ENCODE measurements around the gene NUTF2.

- TF ChIP-seq PBX3 (CRISPR knock-in tag; IDR thresholded peaks at IDR 0.05) (no peak), FEZF1 (tag by site-specific recombination; IDR thresholded peaks at IDR 0.05) (no peak), ZBTB1 (tag by site-specific recombination; IDR thresholded peaks at IDR 0.05) (no peak), ZIC2 (tag by site-specific recombination; IDR thresholded peaks at IDR 0.05) (no peak), ZNF202 (tag by site-specific recombination; IDR thresholded peaks at IDR 0.05; ENCODE audit: borderline replicate concordance) (no peak)
- TF ChIP-seq, protein P1, sequence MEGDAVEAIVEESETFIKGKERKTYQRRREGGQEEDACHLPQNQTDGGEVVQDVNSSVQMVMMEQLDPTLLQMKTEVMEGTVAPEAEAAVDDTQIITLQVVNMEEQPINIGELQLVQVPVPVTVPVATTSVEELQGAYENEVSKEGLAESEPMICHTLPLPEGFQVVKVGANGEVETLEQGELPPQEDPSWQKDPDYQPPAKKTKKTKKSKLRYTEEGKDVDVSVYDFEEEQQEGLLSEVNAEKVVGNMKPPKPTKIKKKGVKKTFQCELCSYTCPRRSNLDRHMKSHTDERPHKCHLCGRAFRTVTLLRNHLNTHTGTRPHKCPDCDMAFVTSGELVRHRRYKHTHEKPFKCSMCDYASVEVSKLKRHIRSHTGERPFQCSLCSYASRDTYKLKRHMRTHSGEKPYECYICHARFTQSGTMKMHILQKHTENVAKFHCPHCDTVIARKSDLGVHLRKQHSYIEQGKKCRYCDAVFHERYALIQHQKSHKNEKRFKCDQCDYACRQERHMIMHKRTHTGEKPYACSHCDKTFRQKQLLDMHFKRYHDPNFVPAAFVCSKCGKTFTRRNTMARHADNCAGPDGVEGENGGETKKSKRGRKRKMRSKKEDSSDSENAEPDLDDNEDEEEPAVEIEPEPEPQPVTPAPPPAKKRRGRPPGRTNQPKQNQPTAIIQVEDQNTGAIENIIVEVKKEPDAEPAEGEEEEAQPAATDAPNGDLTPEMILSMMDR (tag by site-specific recombination; IDR thresholded peaks at IDR 0.05): no peak
Measured at GRCh38 chr16:67878846-67879245, 32.1 kb downstream of the NUTF2 start.
